ENCODE results near the gene TPRA1. TPM values are rescaled to one million over a fixed set of nuclear protein-coding genes. Genes with fewer than 3 reads are reported as not detected.

The TPRA1 gene
- total and polyA plus RNA-seq, 2 of the 4 experiments (the other 2 are of a cell fraction), result 17.9 to 40.1 TPM

- H3K27me3 ChIP-seq (ENCODE audit: control insufficient read depth, insufficient read depth, low read length), result peaks cover 7% of the 10 kb centered on the region
- H3K4me3 ChIP-seq (ENCODE audit: insufficient read depth, low read depth, low read length), result no peak overlapping the region
- BruUV-seq (replicated peaks), result no TSS peak
- no peak overlapping the region for H3K18ac ChIP-seq (ENCODE audit: low read depth, low read length)
- 33% methylated on average over 1 of the region's 9 CpGs; no CpG with 5 or more reads in 1 of the 2 experiments for WGBS, 2 experiments (ENCODE audit: extremely low coverage in 2 of 2, insufficient read length in 1 of 2)
- dilution Hi-C loops (cut with HindIII; ENCODE audit: low sequenced_read_pairs, unreplicated experiment) (no loop called here), intact Hi-C loops (cut with micrococcal nuclease) (no loop called here), in situ Hi-C loops (cut with MboI; ENCODE audit: low sequenced_read_pairs) (no loop called here)
- no peak overlapping the region for H2BK5ac ChIP-seq (ENCODE audit: low read depth, low read length, poor library complexity, severe bottlenecking)
- H4K20me1 ChIP-seq (ENCODE audit: insufficient read depth, low read length), result no peaks in the 10 kb centered on the region
- no peak for ATAC-seq (ENCODE audit: low read depth)
- H4K8ac ChIP-seq (ENCODE audit: low read depth in 2 of 2, low read length in 2 of 2), result no peak overlapping the region
- H3K4me1 ChIP-seq (ENCODE audit: control insufficient read depth, insufficient read depth, low read length), result no peaks in the 10 kb centered on the region; the same call in 1 of the 2 replicates
- DNase-seq, result no peak
- H2BK15ac ChIP-seq (ENCODE audit: low read depth, low read length), result no peak overlapping the region
- no peak overlapping the region for H2AK5ac ChIP-seq (ENCODE audit: low read depth, low read length)
- no peaks in the 10 kb centered on the region for H3K9me3 ChIP-seq (ENCODE audit: control insufficient read depth, insufficient read depth, low read length)
- no peak overlapping the region for H2BK120ac ChIP-seq (ENCODE audit: low read depth, low read length)
- no peak overlapping the region for H3K56ac ChIP-seq (ENCODE audit: extremely low read depth, insufficient read depth, low read length)
- no peak overlapping the region for H2BK20ac ChIP-seq (ENCODE audit: low read depth, low read length)
- H3K79me1 ChIP-seq (ENCODE audit: low read depth in 1 of 2, low read length in 2 of 2), result no peaks in the 10 kb centered on the region
- H2AK9ac ChIP-seq (replicated peaks; ENCODE audit: low read depth, low read length, poor library complexity), result no peak overlapping the region
- no peak overlapping the region for H2AFZ ChIP-seq (replicated peaks; ENCODE audit: low read length, poor library complexity)
- no peak overlapping the region for H3K27ac ChIP-seq (ENCODE audit: insufficient read depth, low read length)
- H3K9me1 ChIP-seq (ENCODE audit: insufficient read depth, low read length), result no peaks in the 10 kb centered on the region
- H3K4ac ChIP-seq (ENCODE audit: low read depth, low read length), result no peak overlapping the region
- H4K91ac ChIP-seq (ENCODE audit: insufficient read depth, low read depth, low read length), result no peak overlapping the region
- no peak overlapping the region for H3K4me2 ChIP-seq (ENCODE audit: low read depth, low read length)
- TF ChIP-seq CEBPB (IDR thresholded peaks at IDR 0.05; ENCODE audit: low read depth, low read length) (no peak), MXI1 (IDR thresholded peaks at IDR 0.05; ENCODE audit: borderline replicate concordance, low read depth, low read length) (no peak), RCOR1 (IDR thresholded peaks at IDR 0.05; ENCODE audit: insufficient replicate concordance, low read length) (no peak), MAFK (IDR thresholded peaks at IDR 0.05; ENCODE audit: low read depth, low read length) (no peak), RFX5 (IDR thresholded peaks at IDR 0.05; ENCODE audit: low read depth, low read length) (no peak), CHD1 (IDR thresholded peaks at IDR 0.05; ENCODE audit: low read depth, low read length) (no peak), RAD21 (IDR thresholded peaks at IDR 0.05; ENCODE audit: low read length) (no peak), USF2 (IDR thresholded peaks at IDR 0.05; ENCODE audit: low read depth, low read length) (no peak), POLR2A (IDR thresholded peaks at IDR 0.05; ENCODE audit: low read depth, low read length) (no peak), MAZ (IDR thresholded peaks at IDR 0.05; ENCODE audit: borderline replicate concordance, low read depth, low read length) (no peak), ELK1 (IDR thresholded peaks at IDR 0.05; ENCODE audit: borderline replicate concordance, low read depth, low read length) (no peak), SMC3 (IDR thresholded peaks at IDR 0.05; ENCODE audit: low read depth, low read length) (no peak)
- H3K23ac ChIP-seq (ENCODE audit: low read depth, low read length), result no peak overlapping the region
- no peak overlapping the region for H3K14ac ChIP-seq (replicated peaks; ENCODE audit: low read depth, low read length)
- no peak overlapping the region for H3K9ac ChIP-seq (ENCODE audit: low read depth, low read length)
- H4K5ac ChIP-seq (ENCODE audit: low read depth, low read length), result no peak overlapping the region
- CTCF ChIA-PET, result interaction anchor here (0.7 kb wide), 1 partner anchor 1149 kb away, joined by 3 read pairs; no protein-coding TSS in a partner anchor
- POLR2A ChIA-PET (ENCODE audit: unreplicated experiment), result no interaction called here
- H3K36me3 ChIP-seq (ENCODE audit: control insufficient read depth, insufficient read depth, low read length), result no peaks in the 10 kb centered on the region; the same call in 1 of the 2 replicates
Observed at GRCh38 chr3:127550468-127551157, 39.9 kb downstream of the TPRA1 start.
